Activated CD4-positive, alpha-beta T cell treated with anti-CD3 and anti-CD28 coated beads, Interleukin-2, amount 50 U/mL, for 24 hours (primary cell): ENCODE results near the gene GTF2H3.

Experiments
- DNase-seq, 2 donors: peaks; one replicate each; pipeline ENCODE4 v3.0.0-alpha.2; 2020; ENCODE audit warnings: low read depth in 1 of 2, low spot score in 1 of 2

Gene GTF2H3

DNA sequence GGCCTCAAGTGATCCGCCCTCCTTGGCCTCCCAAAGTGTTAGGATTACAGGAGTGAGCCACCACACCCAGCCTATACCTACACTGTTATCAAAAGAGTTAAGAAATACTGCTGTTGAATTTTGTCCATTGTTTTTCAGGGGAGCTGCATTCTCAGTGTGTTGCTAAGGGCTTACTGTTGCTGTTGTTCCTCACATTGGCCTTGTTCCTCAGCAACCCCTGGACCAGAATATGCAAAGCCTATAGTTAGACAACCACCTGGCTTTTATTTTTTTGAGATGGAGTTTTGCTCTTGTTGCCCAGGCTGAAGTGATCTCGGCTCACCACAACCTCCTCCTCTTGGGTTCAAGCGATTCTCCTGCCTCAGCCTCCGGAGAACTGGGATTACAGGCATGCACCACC lies 73.8 kb downstream of the GTF2H3 start:
- no peak for DNase-seq
